Measurements from ENCODE around the gene OTX1. TPM values are rescaled to one million over a fixed set of nuclear protein-coding genes. Genes with fewer than 3 reads are reported as not detected.
A peak's percentile ranks its signal among the peaks of the same experiment; 100 is the strongest.
"Not testable (repeated sequence)": the region's sequence is repeated elsewhere in the genome, so short reads cannot be mapped to it uniquely, and the experiment has no call there.

OTX1 gene
- total RNA-seq (2012; rRNA removed), result not detected in 2 replicates

DNA sequence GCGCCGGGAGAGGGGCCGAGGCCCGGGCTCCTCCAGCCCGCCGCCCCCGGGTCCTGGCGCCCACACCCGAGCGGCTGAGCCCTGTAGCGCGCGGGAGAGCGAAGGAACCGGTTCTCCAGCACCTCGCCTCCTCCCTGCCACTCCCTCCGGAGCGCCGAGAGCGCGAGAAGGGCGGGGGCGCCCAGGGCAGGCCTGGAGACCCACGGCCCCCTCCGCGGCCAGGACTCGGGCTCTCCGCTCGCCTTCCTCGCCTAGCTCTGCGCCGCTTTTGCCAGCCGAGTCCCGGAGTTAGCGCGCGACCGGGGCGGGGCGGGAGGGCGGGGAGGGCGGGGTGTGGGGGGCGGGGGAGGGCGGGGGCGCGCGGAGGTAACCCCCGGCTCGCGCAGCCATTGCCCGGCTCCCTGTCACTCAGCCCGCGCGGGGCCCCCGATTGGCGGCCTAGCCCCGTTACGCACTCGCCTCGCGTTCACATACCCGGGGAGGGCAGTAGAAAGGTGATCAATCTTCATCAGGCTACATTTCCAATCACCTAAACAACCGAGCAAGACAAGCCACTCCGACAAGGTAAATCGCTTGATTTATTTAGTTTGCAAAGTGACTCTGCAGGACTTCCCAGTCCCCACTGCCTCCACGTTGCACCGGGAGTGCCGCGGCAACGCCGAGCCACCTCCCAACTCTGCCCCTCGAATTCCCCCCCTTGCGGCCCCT is at the start of gene OTX1:
OTX1 (plus strand) TSS at position 497 of the 708 bp plus-strand sequence. CDS start 2,161 bp downstream, outside the sequence.
- no peaks in the 10 kb centered on the region for H3K36me3 ChIP-seq (ENCODE audit: insufficient read depth, low read length)
- H3K4me3 ChIP-seq (ENCODE audit: low read length), result peak within 1 kb of the TSS; percentile 86
- peaks cover 38% of the 10 kb centered on the region for H3K27me3 ChIP-seq (ENCODE audit: control insufficient read depth, insufficient read depth, low read length)
- H3K9me3 ChIP-seq (replicated peaks; ENCODE audit: low read length), result peaks cover 2% of the 10 kb centered on the region
- peaks cover 18% of the 10 kb centered on the region for H3K4me1 ChIP-seq (ENCODE audit: control insufficient read depth, insufficient read depth, low read length)
- H3K4me2 ChIP-seq (ENCODE audit: low read length), result peak within 1 kb of the TSS; percentile 100
- H3K9ac ChIP-seq (ENCODE audit: low read depth, low read length), result peak within 1 kb of the TSS; percentile 56

DNA sequence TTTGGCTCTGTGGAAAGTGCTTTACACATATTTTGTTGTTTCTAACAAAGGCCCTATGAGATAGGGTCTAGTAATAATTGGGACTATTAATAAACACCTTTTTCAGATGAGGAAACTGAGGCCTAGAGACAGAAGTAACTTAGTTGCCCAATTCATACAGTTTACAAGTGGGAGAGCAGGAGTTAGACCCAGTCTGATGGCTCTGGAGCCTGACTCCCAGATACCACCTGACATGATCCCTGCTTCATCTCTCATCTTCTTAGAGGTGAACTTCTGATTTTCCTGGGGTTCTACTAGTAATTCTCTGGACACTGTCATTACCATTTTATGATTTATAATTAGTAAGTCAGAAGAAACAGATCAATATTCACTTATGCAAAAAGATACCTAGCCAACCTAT is 49.1 kb upstream of the OTX1 start:
- no peaks in the 10 kb centered on the region for H3K27me3 ChIP-seq (ENCODE audit: control insufficient read depth, insufficient read depth, low read length)
- H3K4me1 ChIP-seq (ENCODE audit: control insufficient read depth, insufficient read depth, low read length), result peaks cover 17% of the 10 kb centered on the region
- no peak overlapping the region for H3K4me2 ChIP-seq (ENCODE audit: low read length)
- peaks cover 3% of the 10 kb centered on the region for H3K36me3 ChIP-seq (ENCODE audit: insufficient read depth, low read length)
- H3K4me3 ChIP-seq (ENCODE audit: low read length), result no peak overlapping the region
- no peaks in the 10 kb centered on the region for H3K9me3 ChIP-seq (replicated peaks; ENCODE audit: low read length)
- no peak overlapping the region for H3K9ac ChIP-seq (ENCODE audit: low read depth, low read length)

DNA sequence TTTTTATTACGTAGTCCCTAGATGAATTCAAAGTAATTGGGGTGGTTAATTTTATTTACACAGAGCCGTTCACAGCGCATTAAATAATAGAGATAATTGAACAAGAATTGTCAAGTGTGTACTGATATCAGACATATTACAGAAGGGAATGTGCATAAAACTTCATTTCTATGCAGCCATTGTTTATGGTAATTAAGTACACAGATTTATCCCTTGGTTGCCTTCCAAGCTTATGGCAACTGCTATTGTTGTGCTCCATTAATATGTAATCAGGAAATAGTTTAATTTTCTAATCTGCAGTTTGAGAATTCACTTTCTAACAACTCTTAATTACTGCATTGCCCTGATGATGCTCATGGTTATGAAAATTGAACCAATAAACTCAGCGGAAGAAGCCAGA is 47.3 kb upstream of the OTX1 start:
- Histone ChIP-seq H3K9ac (ENCODE audit: low read depth, low read length) (no peak overlapping the region), H3K36me3 (ENCODE audit: insufficient read depth, low read length) (peaks cover 3% of the 10 kb centered on the region), H3K9me3 (replicated peaks; ENCODE audit: low read length) (no peaks in the 10 kb centered on the region), H3K4me2 (ENCODE audit: low read length) (no peak overlapping the region), H3K4me1 (ENCODE audit: control insufficient read depth, insufficient read depth, low read length) (peaks cover 16% of the 10 kb centered on the region), H3K4me3 (ENCODE audit: low read length) (no peak overlapping the region), H3K27me3 (ENCODE audit: control insufficient read depth, insufficient read depth, low read length) (no peaks in the 10 kb centered on the region)

DNA sequence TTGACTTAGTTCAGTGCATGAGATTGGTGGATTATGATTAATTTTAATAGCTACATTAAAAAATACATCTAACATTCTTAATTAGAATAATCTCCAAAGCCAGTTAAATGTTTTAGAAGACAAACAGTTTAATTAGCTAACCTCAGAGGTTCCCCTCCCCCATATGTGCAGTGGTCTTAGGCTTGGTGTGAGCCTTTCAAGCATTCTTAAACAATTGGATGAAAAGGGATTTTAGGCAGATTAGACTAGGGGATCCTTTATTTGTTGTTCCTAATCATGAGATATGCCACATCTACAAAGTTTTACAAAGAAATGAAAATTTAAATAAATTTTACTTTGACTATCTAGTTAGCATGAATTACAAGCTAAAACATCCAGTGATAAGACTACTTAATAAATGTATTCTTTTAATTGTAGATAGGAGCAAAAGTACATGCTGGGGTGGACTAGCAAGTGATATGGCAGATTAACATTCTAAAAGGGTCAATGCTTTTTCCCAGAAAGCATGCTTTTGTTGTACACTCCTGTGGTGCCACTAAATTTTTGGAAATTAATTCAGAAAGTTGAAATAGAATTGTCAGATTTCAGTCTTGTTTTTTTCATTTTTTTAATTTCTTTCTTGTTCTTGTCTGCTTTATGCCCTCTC is 42.7 kb upstream of the OTX1 start:
- H3K9me3 ChIP-seq (replicated peaks; ENCODE audit: low read length), result no peaks in the 10 kb centered on the region
- peaks cover 3% of the 10 kb centered on the region for H3K36me3 ChIP-seq (ENCODE audit: insufficient read depth, low read length)
- no peak overlapping the region for H3K4me3 ChIP-seq (ENCODE audit: low read length)
- H3K27me3 ChIP-seq (ENCODE audit: control insufficient read depth, insufficient read depth, low read length), result no peaks in the 10 kb centered on the region
- H3K9ac ChIP-seq (ENCODE audit: low read depth, low read length), result no peak overlapping the region
- no peaks in the 10 kb centered on the region for H3K4me1 ChIP-seq (ENCODE audit: control insufficient read depth, insufficient read depth, low read length)
- no peak overlapping the region for H3K4me2 ChIP-seq (ENCODE audit: low read length)

DNA sequence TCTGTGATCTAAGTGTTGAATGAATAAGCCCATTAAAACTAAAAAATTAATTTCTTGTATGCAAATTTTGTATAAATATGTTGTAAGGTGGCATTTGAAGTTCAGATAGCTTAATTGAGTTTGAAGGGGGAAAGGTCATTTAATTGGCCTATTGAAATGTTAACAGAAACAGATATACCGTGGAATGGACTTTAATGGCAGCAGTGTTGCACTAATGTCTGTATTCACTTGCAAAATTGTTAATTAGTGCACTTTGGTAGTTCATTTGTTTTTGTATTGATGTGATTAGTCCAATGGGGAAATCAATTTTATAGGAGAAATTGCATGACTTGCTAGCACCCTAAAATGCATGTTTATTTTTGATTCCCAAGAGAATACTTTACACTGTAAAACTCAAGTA is 41.8 kb upstream of the OTX1 start:
- Histone ChIP-seq H3K9me3 (replicated peaks; ENCODE audit: low read length) (no peaks in the 10 kb centered on the region), H3K4me2 (ENCODE audit: low read length) (no peak overlapping the region), H3K4me1 (ENCODE audit: control insufficient read depth, insufficient read depth, low read length) (no peaks in the 10 kb centered on the region), H3K4me3 (ENCODE audit: low read length) (no peak overlapping the region), H3K9ac (ENCODE audit: low read depth, low read length) (no peak overlapping the region), H3K36me3 (ENCODE audit: insufficient read depth, low read length) (peaks cover 10% of the 10 kb centered on the region), H3K27me3 (ENCODE audit: control insufficient read depth, insufficient read depth, low read length) (no peaks in the 10 kb centered on the region)

DNA sequence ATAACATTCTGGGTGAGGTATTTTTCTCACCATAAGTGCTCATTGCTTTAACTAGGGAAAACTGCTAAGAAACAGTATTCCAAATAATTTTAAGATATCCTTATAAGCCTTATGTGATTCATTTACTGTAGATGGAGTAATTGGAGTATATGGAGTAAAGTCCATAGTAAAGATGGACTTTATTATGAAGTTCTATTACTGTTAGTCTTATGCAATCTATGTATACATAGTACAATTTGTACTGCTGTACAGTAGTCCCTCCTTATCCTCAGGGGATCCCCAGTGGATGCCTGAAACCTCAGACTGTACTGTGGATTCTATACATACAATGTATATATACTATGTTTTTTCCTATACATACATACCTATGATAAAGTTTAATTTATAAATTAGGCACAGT is 41.1 kb upstream of the OTX1 start:
- no peak overlapping the region for H3K4me2 ChIP-seq (ENCODE audit: low read length)
- H3K9me3 ChIP-seq (replicated peaks; ENCODE audit: low read length), result no peaks in the 10 kb centered on the region
- H3K4me1 ChIP-seq (ENCODE audit: control insufficient read depth, insufficient read depth, low read length), result no peaks in the 10 kb centered on the region
- H3K9ac ChIP-seq (ENCODE audit: low read depth, low read length), result no peak overlapping the region
- H3K36me3 ChIP-seq (ENCODE audit: insufficient read depth, low read length), result peaks cover 10% of the 10 kb centered on the region
- H3K27me3 ChIP-seq (ENCODE audit: control insufficient read depth, insufficient read depth, low read length), result no peaks in the 10 kb centered on the region
- H3K4me3 ChIP-seq (ENCODE audit: low read length), result no peak overlapping the region

DNA sequence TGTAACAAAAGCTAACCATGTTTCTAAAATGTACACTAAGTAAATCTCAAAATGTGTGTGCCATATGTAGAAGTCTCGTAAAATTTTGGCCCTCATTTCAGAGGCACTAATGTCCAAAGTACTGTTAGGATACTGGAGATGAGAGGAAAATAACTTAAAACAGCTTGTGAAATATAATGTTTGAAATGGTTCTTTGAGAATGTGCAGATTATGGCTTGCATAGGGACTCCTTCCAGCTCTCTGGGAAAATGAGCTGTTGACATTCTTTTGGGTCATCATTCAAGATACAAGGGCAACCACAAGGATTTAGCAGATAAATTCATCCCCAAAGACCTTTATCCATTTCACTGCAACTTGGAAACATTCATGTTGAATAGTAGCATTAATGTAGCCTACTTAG is 38.1 kb upstream of the OTX1 start:
- Histone ChIP-seq H3K27me3 (ENCODE audit: control insufficient read depth, insufficient read depth, low read length) (no peaks in the 10 kb centered on the region), H3K4me1 (ENCODE audit: control insufficient read depth, insufficient read depth, low read length) (no peaks in the 10 kb centered on the region), H3K4me2 (ENCODE audit: low read length) (no peak overlapping the region), H3K9ac (ENCODE audit: low read depth, low read length) (no peak overlapping the region), H3K9me3 (replicated peaks; ENCODE audit: low read length) (no peaks in the 10 kb centered on the region), H3K4me3 (ENCODE audit: low read length) (no peak overlapping the region), H3K36me3 (ENCODE audit: insufficient read depth, low read length) (peaks cover 6% of the 10 kb centered on the region)

DNA sequence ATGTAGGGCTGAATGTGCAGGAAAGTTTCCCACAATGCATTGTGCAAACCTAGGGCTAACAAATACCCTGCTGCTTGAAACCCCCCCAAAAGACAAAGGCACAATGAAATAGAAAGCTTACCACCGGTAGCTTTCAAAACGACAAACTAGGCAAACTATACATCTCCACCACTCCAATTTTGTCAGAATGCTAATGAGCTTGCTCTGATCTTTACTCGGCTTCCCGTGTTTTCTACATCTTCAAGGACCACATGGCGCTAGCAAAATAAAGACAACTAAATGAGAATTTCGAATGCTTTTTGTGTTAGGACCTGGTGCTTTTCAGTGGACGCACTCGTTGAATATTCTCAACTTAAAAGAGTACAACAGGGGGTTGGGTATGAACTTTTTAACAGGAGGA is 37.2 kb upstream of the OTX1 start:
- no peaks in the 10 kb centered on the region for H3K9me3 ChIP-seq (replicated peaks; ENCODE audit: low read length)
- no peaks in the 10 kb centered on the region for H3K27me3 ChIP-seq (ENCODE audit: control insufficient read depth, insufficient read depth, low read length)
- no peak overlapping the region for H3K9ac ChIP-seq (ENCODE audit: low read depth, low read length)
- H3K4me1 ChIP-seq (ENCODE audit: control insufficient read depth, insufficient read depth, low read length), result no peaks in the 10 kb centered on the region
- peaks cover 6% of the 10 kb centered on the region for H3K36me3 ChIP-seq (ENCODE audit: insufficient read depth, low read length)
- no peak overlapping the region for H3K4me3 ChIP-seq (ENCODE audit: low read length)
- H3K4me2 ChIP-seq (ENCODE audit: low read length), result no peak overlapping the region

DNA sequence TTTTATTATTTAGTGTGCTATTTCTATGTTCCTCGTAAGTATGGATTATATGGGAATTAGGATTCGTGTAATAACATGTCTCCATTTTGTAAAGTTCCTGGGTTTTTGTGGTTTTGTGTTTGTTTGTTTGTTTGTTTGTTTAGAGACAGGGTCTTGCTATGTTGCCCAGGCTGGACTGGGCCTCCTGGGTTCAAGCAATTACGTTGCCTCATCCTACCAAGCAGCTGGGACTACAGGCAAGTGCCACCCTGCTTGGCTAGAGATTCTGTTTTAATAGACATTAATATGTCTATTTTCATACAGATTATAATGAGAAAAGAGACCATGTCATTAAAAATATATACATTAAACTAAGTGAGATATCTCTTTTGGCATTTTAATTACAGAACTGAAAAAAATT is 35.2 kb upstream of the OTX1 start:
- Histone ChIP-seq H3K9ac (ENCODE audit: low read depth, low read length) (no peak overlapping the region), H3K4me2 (ENCODE audit: low read length) (no peak overlapping the region), H3K27me3 (ENCODE audit: control insufficient read depth, insufficient read depth, low read length) (no peaks in the 10 kb centered on the region), H3K4me3 (ENCODE audit: low read length) (no peak overlapping the region), H3K36me3 (ENCODE audit: insufficient read depth, low read length) (peaks cover 6% of the 10 kb centered on the region), H3K4me1 (ENCODE audit: control insufficient read depth, insufficient read depth, low read length) (no peaks in the 10 kb centered on the region), H3K9me3 (replicated peaks; ENCODE audit: low read length) (no peaks in the 10 kb centered on the region)

DNA sequence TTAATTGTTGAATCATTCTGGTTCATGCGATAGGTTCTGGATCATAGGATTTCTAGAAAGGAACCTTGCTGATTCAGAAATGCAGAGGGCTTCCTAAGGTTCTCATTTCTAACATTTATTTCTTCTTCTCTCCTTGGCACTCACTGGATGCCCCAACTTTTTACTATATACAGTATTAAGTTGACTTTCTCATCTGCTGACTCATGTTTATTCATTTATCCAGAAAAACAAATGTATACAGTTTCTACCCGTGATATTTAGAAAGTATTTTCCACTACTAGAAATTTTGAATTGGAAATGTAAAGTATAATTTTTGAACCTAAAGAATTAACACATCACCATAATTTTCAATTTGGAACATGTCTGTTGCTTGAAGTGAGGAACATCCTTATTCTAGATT is 32.2 kb upstream of the OTX1 start:
- Histone ChIP-seq H3K27me3 (ENCODE audit: control insufficient read depth, insufficient read depth, low read length) (no peaks in the 10 kb centered on the region), H3K4me3 (ENCODE audit: low read length) (no peak overlapping the region), H3K4me1 (ENCODE audit: control insufficient read depth, insufficient read depth, low read length) (no peaks in the 10 kb centered on the region), H3K9ac (ENCODE audit: low read depth, low read length) (no peak overlapping the region), H3K9me3 (replicated peaks; ENCODE audit: low read length) (no peaks in the 10 kb centered on the region), H3K36me3 (ENCODE audit: insufficient read depth, low read length) (peaks cover 3% of the 10 kb centered on the region), H3K4me2 (ENCODE audit: low read length) (no peak overlapping the region)

DNA sequence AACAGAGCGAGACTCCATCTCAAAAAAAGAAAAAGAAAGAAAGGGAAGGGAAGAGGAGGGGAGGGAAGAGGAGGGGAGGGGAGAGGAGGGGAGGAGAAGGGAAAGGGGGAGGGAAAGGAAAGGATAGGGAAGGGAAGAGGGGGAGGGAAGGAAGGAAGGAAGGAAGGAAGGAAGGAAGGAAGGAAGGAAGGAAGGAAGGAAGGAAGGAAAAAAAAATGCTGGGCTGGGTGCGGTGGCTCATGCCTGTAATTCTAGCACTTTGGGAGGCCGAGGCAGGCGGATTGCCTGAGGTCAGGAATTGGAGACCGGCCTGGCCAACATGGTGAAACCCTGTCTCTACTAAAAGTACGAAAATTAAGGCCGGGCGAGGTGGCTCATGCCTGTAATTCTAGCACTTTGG is 30.9 kb upstream of the OTX1 start:
- not testable (repeated sequence) for H3K4me2 ChIP-seq (ENCODE audit: low read length); H3K4me1 ChIP-seq (ENCODE audit: control insufficient read depth, insufficient read depth, low read length); H3K36me3 ChIP-seq (ENCODE audit: insufficient read depth, low read length); H3K9me3 ChIP-seq (replicated peaks; ENCODE audit: low read length); H3K9ac ChIP-seq (ENCODE audit: low read depth, low read length); H3K4me3 ChIP-seq (ENCODE audit: low read length); H3K27me3 ChIP-seq (ENCODE audit: control insufficient read depth, insufficient read depth, low read length)

DNA sequence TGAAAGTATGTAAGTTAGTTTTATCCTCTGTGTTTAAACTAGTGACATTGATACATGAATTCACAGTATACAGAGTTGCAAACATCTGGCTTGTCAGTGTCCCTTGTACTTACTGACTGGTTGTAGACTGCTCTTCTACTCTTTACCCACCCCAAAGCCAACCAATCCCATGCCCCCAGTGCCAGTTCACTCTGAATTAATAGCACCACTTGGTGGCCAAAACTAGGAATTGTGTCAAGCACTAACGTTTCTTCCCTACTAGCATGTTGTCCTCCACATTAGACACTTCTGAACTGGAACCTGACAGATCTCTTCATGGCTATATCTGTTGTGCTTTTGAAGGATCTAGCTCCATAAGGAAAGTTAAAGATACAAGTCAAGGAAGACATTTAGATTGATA is 27.2 kb upstream of the OTX1 start:
- no peaks in the 10 kb centered on the region for H3K4me1 ChIP-seq (ENCODE audit: control insufficient read depth, insufficient read depth, low read length)
- no peaks in the 10 kb centered on the region for H3K27me3 ChIP-seq (ENCODE audit: control insufficient read depth, insufficient read depth, low read length)
- no peak overlapping the region for H3K4me3 ChIP-seq (ENCODE audit: low read length)
- no peak overlapping the region for H3K9ac ChIP-seq (ENCODE audit: low read depth, low read length)
- peaks cover 4% of the 10 kb centered on the region for H3K36me3 ChIP-seq (ENCODE audit: insufficient read depth, low read length)
- H3K4me2 ChIP-seq (ENCODE audit: low read length), result no peak overlapping the region
- no peaks in the 10 kb centered on the region for H3K9me3 ChIP-seq (replicated peaks; ENCODE audit: low read length)
